Hepatocyte (in vitro differentiated cells): ENCODE data around the gene FIS1. TPM values are rescaled to one million over a fixed set of nuclear protein-coding genes. Genes with fewer than 3 reads are reported as not detected.

Experiments used
- DNase-seq: peaks from one replicate; pipeline ENCODE4 v3.0.0-alpha.2; 2016; ENCODE audit warnings: low spot score
- H2AFZ ChIP-seq: fragments of 200-600 bp; sonication (generic); 2 replicates; pipeline ENCODE4 v1.6.0; 2016; ENCODE audit warnings: antibody characterized with exemption, mild to moderate bottlenecking
- H3K27ac ChIP-seq: fragments of 200-600 bp; sonication (generic); 2 replicates; pipeline ENCODE4 v1.5.1; 2016; ENCODE audit warnings: mild to moderate bottlenecking
- H3K27me3 ChIP-seq: fragments of 200-600 bp; sonication (generic); 2 replicates; pipeline ENCODE4 v1.6.1; 2016
- H3K36me3 ChIP-seq: fragments of 200-600 bp; sonication (generic); replicated peaks from 2 replicates; pipeline ENCODE4 v1.5.1; 2016; ENCODE audit warnings: low read depth; ENCODE audit not compliant: insufficient read depth
- H3K4me1 ChIP-seq: fragments of 200-600 bp; sonication (generic); 2 replicates; pipeline ENCODE4 v1.5.1; 2016; ENCODE audit warnings: mild to moderate bottlenecking, moderate library complexity; ENCODE audit not compliant: insufficient read depth
- H3K4me2 ChIP-seq: fragments of 200-600 bp; sonication (generic); 2 replicates; pipeline ENCODE4 v1.6.0; 2016
- H3K4me3 ChIP-seq: fragments of 200-600 bp; sonication (generic); 2 replicates; pipeline ENCODE4 v1.5.1; 2016; ENCODE audit warnings: mild to moderate bottlenecking
- H3K79me2 ChIP-seq: fragments of 200-600 bp; sonication (generic); 2 replicates; pipeline ENCODE4 v1.6.0; 2017; ENCODE audit warnings: mild to moderate bottlenecking
- H3K9me2 ChIP-seq: fragments of 200-600 bp; sonication (generic); replicated peaks from 2 replicates; pipeline ENCODE4 v1.6.0; 2017; ENCODE audit warnings: mild to moderate bottlenecking; ENCODE audit not compliant: insufficient read depth
- H3K9me3 ChIP-seq: fragments of 200-600 bp; sonication (generic); 2 replicates; pipeline ENCODE4 v1.5.1; 2016; ENCODE audit warnings: low read depth, mild to moderate bottlenecking
- H4K20me1 ChIP-seq: fragments of 200-600 bp; sonication (generic); 2 replicates; pipeline ENCODE4 v1.6.0; 2016; ENCODE audit warnings: mild to moderate bottlenecking; ENCODE audit not compliant: insufficient read depth, poor library complexity, severe bottlenecking
- CTCF ChIP-seq: fragments of 200-600 bp; sonication (generic); IDR thresholded peaks from 2 replicates; pipeline ENCODE4 v1.5.1; 2016; ENCODE audit warnings: antibody characterized with exemption, mild to moderate bottlenecking; ENCODE audit not compliant: poor library complexity
- EZH2 ChIP-seq: fragments of 200-600 bp; sonication (generic); IDR thresholded peaks from 2 replicates; pipeline ENCODE4 v1.6.1; 2016; ENCODE audit warnings: antibody characterized with exemption, mild to moderate bottlenecking, borderline replicate concordance
- EZH2phosphoT487 ChIP-seq: fragments of 200-600 bp; sonication (generic); IDR thresholded peaks from one replicate; pipeline ENCODE4 v1.6.1; 2018; ENCODE audit warnings: antibody characterized with exemption, mild to moderate bottlenecking, low read depth, moderate library complexity; ENCODE audit not compliant: unreplicated experiment, severe bottlenecking
- WGBS: methylation state at CpG from one replicate; pipeline ENCODE4 v1.1.6; 2016; ENCODE audit warnings: low lambda C conversion rate; ENCODE audit errors: missing lambda C conversion rate; 5-methylcytosine and 5-hydroxymethylcytosine counted together
- polyA plus RNA-seq: library from polyadenylated mRNA; unstranded; fragments of >200 nt; fragmentation: Nextera tagmentation; extraction: Ambion mirVana; gene quantifications from 2 replicates; pipeline ENCODE4 v1.2.1, GENCODE V29; 2016
- total RNA-seq: library from RNA; depleted of rRNA; stranded (reverse); fragments of >200 nt; gene quantifications from 2 replicates; pipeline ENCODE4 v1.2.3, GENCODE V29; 2014

The FIS1 gene
- total and polyA plus RNA-seq, 2 experiments from 2014 or later, result 150 to 193 TPM

- Histone ChIP-seq H3K36me3 (no peaks in the 10 kb centered on the region), H3K27ac (no peak overlapping the region)
- TF ChIP-seq CTCF (no peak), EZH2phosphoT487 (no peak), EZH2 (no peak)
Observed at GRCh38 chr7:101210143-101210542, 34.7 kb downstream of the FIS1 start.

DNA sequence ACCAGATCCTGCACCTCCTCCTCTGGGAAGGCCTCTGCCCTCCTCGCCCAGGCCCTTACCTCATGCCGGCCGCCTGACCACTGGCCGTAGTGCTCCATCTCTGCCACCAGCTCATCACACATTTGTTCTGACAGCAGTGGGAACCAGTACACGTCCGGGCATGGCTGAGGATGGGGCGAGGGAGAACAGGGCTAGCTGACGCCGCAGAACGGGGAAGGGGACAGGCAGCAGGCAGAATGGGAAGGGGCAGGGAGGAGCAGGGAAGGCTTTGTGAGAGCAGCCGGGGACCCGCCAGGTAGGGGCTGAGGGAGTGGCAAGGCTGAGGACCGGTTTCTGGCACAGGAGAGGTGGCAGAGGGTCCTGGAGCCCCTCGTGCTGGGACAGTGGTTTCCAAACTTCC lies 36.1 kb downstream of the FIS1 start:
- Histone ChIP-seq H3K36me3 (no peaks in the 10 kb centered on the region), H3K9me3 (no peaks in the 10 kb centered on the region), H3K4me2 (no peak overlapping the region), H2AFZ (no peak overlapping the region), H3K4me1 (no peaks in the 10 kb centered on the region), H3K9me2 (no peaks in the 10 kb centered on the region), H3K27ac (no peak overlapping the region), H3K4me3 (no peak overlapping the region), H3K79me2 (no peaks in the 10 kb centered on the region), H3K27me3 (peaks cover 4% of the 10 kb centered on the region), H4K20me1 (no peaks in the 10 kb centered on the region)
- WGBS, result 99% methylated on average over 14 of the region's 14 CpGs
- TF ChIP-seq EZH2phosphoT487 (no peak), EZH2 (no peak)
- no peak for DNase-seq

More at GRCh38 chr7:101210143-101210542, 34.7 kb downstream of the FIS1 start:
- no peaks in the 10 kb centered on the region for H3K9me2 ChIP-seq
- H3K4me2 ChIP-seq, result no peak overlapping the region
- H3K4me1 ChIP-seq, result no peaks in the 10 kb centered on the region
- H3K9me3 ChIP-seq, result no peaks in the 10 kb centered on the region
- H2AFZ ChIP-seq, result no peak overlapping the region
- no peak for DNase-seq
- H3K4me3 ChIP-seq, result no peak overlapping the region
- H3K27me3 ChIP-seq, result no peaks in the 10 kb centered on the region
- 100% methylated on average over 17 of the region's 19 CpGs for WGBS
- no peaks in the 10 kb centered on the region for H3K79me2 ChIP-seq
- no peaks in the 10 kb centered on the region for H4K20me1 ChIP-seq

GRCh38 chr7:101207459-101207858 lies 37.4 kb downstream of the FIS1 start:
- H3K27me3 ChIP-seq, result peaks cover 17% of the 10 kb centered on the region
- WGBS, result 95% methylated on average over 9 of the region's 17 CpGs
- TF ChIP-seq EZH2phosphoT487 (no peak), EZH2 (no peak), CTCF (no peak)
- H3K4me1 ChIP-seq, result no peaks in the 10 kb centered on the region
- H3K4me3 ChIP-seq, result no peak overlapping the region
- no peaks in the 10 kb centered on the region for H3K36me3 ChIP-seq
- no peaks in the 10 kb centered on the region for H4K20me1 ChIP-seq
- H3K4me2 ChIP-seq, result no peak overlapping the region
- no peaks in the 10 kb centered on the region for H3K9me3 ChIP-seq
- no peak for DNase-seq
- no peaks in the 10 kb centered on the region for H3K9me2 ChIP-seq
- H2AFZ ChIP-seq, result no peak overlapping the region
- H3K79me2 ChIP-seq, result no peaks in the 10 kb centered on the region
- H3K27ac ChIP-seq, result no peak overlapping the region

- Histone ChIP-seq H3K79me2 (no peaks in the 10 kb centered on the region), H3K9me3 (no peaks in the 10 kb centered on the region), H3K36me3 (no peaks in the 10 kb centered on the region), H3K4me3 (no peak overlapping the region), H3K4me2 (no peak overlapping the region), H2AFZ (no peak overlapping the region), H3K4me1 (no peaks in the 10 kb centered on the region), H3K27me3 (peaks cover 25% of the 10 kb centered on the region), H3K27ac (no peak overlapping the region), H3K9me2 (no peaks in the 10 kb centered on the region), H4K20me1 (no peaks in the 10 kb centered on the region)
- 96% methylated on average over 16 of the region's 19 CpGs for WGBS
- no peak for DNase-seq
- TF ChIP-seq EZH2phosphoT487, result no peak
Observed at GRCh38 chr7:101206665-101207042, 38.2 kb downstream of the FIS1 start.
